ENCODE results near the gene COL1A1.

The COL1A1 gene

GRCh38 chr17:50146230-50146926, 55.1 kb downstream of the COL1A1 start:
- no peak for DNase-seq (ENCODE audit: low read depth, low spot score)
- H3K27me3 ChIP-seq (ENCODE audit: control insufficient read depth, insufficient read depth, low read length): peaks cover 2% of the 10 kb centered on the region; the same call in 1 of the 2 replicates
- H3K4me1 ChIP-seq (ENCODE audit: control insufficient read depth, insufficient read depth, low read length): peaks cover 5% of the 10 kb centered on the region
- no peak overlapping the region for H3K4me3 ChIP-seq (ENCODE audit: low read length)
- no CpG with 5 or more reads among the region's 10 CpGs for WGBS (ENCODE audit: insufficient coverage, insufficient read length)
- no peak overlapping the region for H3K27ac ChIP-seq (ENCODE audit: low read length)
- peaks cover 3% of the 10 kb centered on the region; the same call in 1 of the 2 replicates for H3K36me3 ChIP-seq (ENCODE audit: control insufficient read depth, insufficient read depth, low read length)
- no peaks in the 10 kb centered on the region for H3K9me3 ChIP-seq (ENCODE audit: control insufficient read depth, insufficient read depth, low read length)

- peaks cover 3% of the 10 kb centered on the region; the same call in 1 of the 2 replicates for H3K36me3 ChIP-seq (ENCODE audit: control insufficient read depth, insufficient read depth, low read length)
- no peak overlapping the region for H3K4me3 ChIP-seq (ENCODE audit: low read length)
- WGBS (ENCODE audit: insufficient coverage, insufficient read length): no CpG with 5 or more reads among the region's 11 CpGs
- H3K27ac ChIP-seq (ENCODE audit: low read length): no peak overlapping the region
- H3K9me3 ChIP-seq (ENCODE audit: control insufficient read depth, insufficient read depth, low read length): no peaks in the 10 kb centered on the region
- DNase-seq (ENCODE audit: low read depth, low spot score): no peak
- H3K27me3 ChIP-seq (ENCODE audit: control insufficient read depth, insufficient read depth, low read length): peaks cover 2% of the 10 kb centered on the region; the same call in 1 of the 2 replicates
- peaks cover 5% of the 10 kb centered on the region for H3K4me1 ChIP-seq (ENCODE audit: control insufficient read depth, insufficient read depth, low read length)
Measured at GRCh38 chr17:50145532-50146229, 55.8 kb downstream of the COL1A1 start.

DNA sequence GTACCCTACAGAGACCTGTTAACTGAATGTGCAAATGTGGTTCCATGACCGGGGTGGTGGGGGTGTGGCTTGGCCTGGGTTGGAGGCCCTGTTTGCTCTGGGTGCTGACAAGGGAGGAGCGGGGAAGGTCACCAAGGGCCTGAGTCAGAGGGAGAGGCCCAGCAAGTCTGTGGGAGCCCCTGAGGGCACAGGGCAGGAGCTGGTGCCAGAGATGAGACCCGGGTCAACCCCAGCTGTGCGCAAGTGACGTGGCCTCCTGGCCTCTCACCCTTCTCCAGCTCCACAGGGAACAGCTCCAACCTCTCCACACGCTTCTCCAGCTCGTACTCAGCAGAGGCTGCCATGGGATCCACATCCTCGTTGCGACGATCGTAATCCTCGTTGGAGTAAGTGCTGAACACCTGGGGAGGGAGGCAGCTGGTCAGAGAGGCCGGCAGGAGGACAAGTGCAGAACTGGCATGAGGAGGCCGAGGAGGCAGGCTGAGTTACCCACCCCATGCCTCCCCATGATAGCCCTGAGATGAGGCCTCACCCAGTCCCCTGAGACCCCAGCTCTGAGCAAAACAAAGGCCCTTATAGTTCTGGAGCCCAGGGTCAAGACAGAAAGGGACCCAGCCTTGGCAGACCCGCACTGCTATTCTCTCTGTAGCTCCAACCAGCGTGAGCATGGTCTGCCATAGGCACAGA, 56.4 kb downstream of the COL1A1 start:
- DNase-seq (ENCODE audit: low read depth, low spot score): no peak
- peaks cover 3% of the 10 kb centered on the region; the same call in 1 of the 2 replicates for H3K36me3 ChIP-seq (ENCODE audit: control insufficient read depth, insufficient read depth, low read length)
- peaks cover 4% of the 10 kb centered on the region for H3K4me1 ChIP-seq (ENCODE audit: control insufficient read depth, insufficient read depth, low read length)

DNA sequence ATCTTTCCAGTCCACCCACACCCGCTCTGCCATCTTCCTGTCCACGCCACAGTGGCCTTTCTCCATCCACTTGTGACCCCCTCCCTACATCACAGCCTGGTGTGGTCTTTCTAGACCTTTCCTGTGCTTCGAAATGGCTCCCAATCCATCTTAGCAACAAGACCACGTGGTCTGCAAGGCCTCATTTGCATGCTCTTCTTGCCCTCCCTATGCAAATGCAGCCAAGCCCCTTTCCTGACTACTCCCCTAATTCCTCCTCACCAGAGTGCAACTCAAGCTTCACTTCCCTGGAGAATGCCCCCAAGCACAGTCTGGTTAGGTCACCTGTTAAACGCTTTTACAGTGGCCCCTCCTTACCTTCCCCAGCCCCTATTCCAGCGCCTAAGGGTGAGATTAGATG, 57.1 kb downstream of the COL1A1 start:
- Histone ChIP-seq H3K9me3 (ENCODE audit: control insufficient read depth, insufficient read depth, low read length) (no peaks in the 10 kb centered on the region), H3K4me3 (ENCODE audit: low read length) (no peak overlapping the region), H3K27me3 (ENCODE audit: control insufficient read depth, insufficient read depth, low read length) (no peaks in the 10 kb centered on the region; the same call in 1 of the 2 replicates), H3K36me3 (ENCODE audit: control insufficient read depth, insufficient read depth, low read length) (peaks cover 3% of the 10 kb centered on the region; the same call in 1 of the 2 replicates), H3K4me1 (ENCODE audit: control insufficient read depth, insufficient read depth, low read length) (peaks cover 3% of the 10 kb centered on the region), H3K27ac (ENCODE audit: low read length) (no peak overlapping the region)
- WGBS (ENCODE audit: insufficient coverage, insufficient read length): no CpG with 5 or more reads among the region's 6 CpGs
- DNase-seq (ENCODE audit: low read depth, low spot score): no peak

More for the DNA sequence above, 56.4 kb downstream of the COL1A1 start:
- Histone ChIP-seq H3K27me3 (ENCODE audit: control insufficient read depth, insufficient read depth, low read length) (peaks cover 2% of the 10 kb centered on the region; the same call in 1 of the 2 replicates), H3K4me3 (ENCODE audit: low read length) (no peak overlapping the region), H3K27ac (ENCODE audit: low read length) (no peak overlapping the region), H3K9me3 (ENCODE audit: control insufficient read depth, insufficient read depth, low read length) (no peaks in the 10 kb centered on the region)
- WGBS (ENCODE audit: insufficient coverage, insufficient read length): no CpG with 5 or more reads among the region's 16 CpGs

DNA sequence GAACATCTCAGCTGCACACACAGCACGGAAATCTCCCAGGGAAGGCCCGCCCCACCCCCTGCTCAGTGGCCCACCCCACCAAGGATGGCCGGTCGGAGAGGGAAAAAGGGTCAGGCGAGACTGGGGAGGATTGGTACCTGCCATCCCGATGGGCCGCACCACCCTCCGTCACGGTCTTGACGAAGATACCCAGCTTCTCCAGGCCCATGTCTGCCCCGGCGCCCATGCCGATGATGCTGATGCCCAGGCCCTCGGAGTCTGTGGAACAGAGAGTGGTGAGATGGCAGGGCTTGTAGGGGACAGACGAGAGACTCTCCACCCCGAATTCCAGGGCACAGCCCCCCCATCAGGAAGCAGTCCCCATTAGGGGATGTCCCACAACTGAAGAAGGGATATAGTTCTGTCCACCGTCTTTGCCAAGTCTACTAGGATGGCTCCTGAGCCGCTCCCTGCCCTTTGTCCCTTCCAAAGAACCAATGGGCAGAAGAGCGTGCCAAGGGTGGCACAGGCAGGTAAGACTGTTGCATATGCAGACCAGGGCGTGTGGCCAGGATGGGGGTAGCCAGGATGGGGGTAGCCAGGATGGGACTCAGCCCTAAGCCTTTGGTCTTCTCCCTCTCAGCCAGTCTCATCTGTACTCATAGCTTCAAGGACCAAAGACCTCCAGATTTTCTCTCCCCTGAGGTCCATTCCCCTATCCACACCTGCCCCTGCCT, 57.8 kb downstream of the COL1A1 start:
- Histone ChIP-seq H3K9me3 (ENCODE audit: control insufficient read depth, insufficient read depth, low read length) (no peaks in the 10 kb centered on the region), H3K36me3 (ENCODE audit: control insufficient read depth, insufficient read depth, low read length) (peaks cover 9% of the 10 kb centered on the region; the same call in 1 of the 2 replicates), H3K4me1 (ENCODE audit: control insufficient read depth, insufficient read depth, low read length) (peaks cover 3% of the 10 kb centered on the region), H3K4me3 (ENCODE audit: low read length) (no peak overlapping the region), H3K27me3 (ENCODE audit: control insufficient read depth, insufficient read depth, low read length) (no peaks in the 10 kb centered on the region), H3K27ac (ENCODE audit: low read length) (no peak overlapping the region)
- DNase-seq (ENCODE audit: low read depth, low spot score): no peak
- no CpG with 5 or more reads among the region's 20 CpGs for WGBS (ENCODE audit: insufficient coverage, insufficient read length)

- no peak overlapping the region for H3K27ac ChIP-seq (ENCODE audit: low read length)
- H3K9me3 ChIP-seq (ENCODE audit: control insufficient read depth, insufficient read depth, low read length): no peaks in the 10 kb centered on the region
- no peak for DNase-seq (ENCODE audit: low read depth, low spot score)
- H3K4me1 ChIP-seq (ENCODE audit: control insufficient read depth, insufficient read depth, low read length): no peaks in the 10 kb centered on the region
- H3K36me3 ChIP-seq (ENCODE audit: control insufficient read depth, insufficient read depth, low read length): peaks cover 12% of the 10 kb centered on the region; the same call in 1 of the 2 replicates
- H3K27me3 ChIP-seq (ENCODE audit: control insufficient read depth, insufficient read depth, low read length): no peaks in the 10 kb centered on the region
- no peak overlapping the region for H3K4me3 ChIP-seq (ENCODE audit: low read length)
- no CpG with 5 or more reads among the region's 8 CpGs for WGBS (ENCODE audit: insufficient coverage, insufficient read length)
Measured at GRCh38 chr17:50141745-50142110, 59.7 kb downstream of the COL1A1 start.

- Histone ChIP-seq H3K4me1 (ENCODE audit: control insufficient read depth, insufficient read depth, low read length) (no peaks in the 10 kb centered on the region), H3K27ac (ENCODE audit: low read length) (no peak overlapping the region), H3K4me3 (ENCODE audit: low read length) (no peak overlapping the region), H3K27me3 (ENCODE audit: control insufficient read depth, insufficient read depth, low read length) (no peaks in the 10 kb centered on the region), H3K36me3 (ENCODE audit: control insufficient read depth, insufficient read depth, low read length) (peaks cover 12% of the 10 kb centered on the region; the same call in 1 of the 2 replicates), H3K9me3 (ENCODE audit: control insufficient read depth, insufficient read depth, low read length) (no peaks in the 10 kb centered on the region)
- DNase-seq (ENCODE audit: low read depth, low spot score): no peak
- WGBS (ENCODE audit: insufficient coverage, insufficient read length): no CpG with 5 or more reads among the region's 16 CpGs
Measured at GRCh38 chr17:50141026-50141744, 60.2 kb downstream of the COL1A1 start.

DNA sequence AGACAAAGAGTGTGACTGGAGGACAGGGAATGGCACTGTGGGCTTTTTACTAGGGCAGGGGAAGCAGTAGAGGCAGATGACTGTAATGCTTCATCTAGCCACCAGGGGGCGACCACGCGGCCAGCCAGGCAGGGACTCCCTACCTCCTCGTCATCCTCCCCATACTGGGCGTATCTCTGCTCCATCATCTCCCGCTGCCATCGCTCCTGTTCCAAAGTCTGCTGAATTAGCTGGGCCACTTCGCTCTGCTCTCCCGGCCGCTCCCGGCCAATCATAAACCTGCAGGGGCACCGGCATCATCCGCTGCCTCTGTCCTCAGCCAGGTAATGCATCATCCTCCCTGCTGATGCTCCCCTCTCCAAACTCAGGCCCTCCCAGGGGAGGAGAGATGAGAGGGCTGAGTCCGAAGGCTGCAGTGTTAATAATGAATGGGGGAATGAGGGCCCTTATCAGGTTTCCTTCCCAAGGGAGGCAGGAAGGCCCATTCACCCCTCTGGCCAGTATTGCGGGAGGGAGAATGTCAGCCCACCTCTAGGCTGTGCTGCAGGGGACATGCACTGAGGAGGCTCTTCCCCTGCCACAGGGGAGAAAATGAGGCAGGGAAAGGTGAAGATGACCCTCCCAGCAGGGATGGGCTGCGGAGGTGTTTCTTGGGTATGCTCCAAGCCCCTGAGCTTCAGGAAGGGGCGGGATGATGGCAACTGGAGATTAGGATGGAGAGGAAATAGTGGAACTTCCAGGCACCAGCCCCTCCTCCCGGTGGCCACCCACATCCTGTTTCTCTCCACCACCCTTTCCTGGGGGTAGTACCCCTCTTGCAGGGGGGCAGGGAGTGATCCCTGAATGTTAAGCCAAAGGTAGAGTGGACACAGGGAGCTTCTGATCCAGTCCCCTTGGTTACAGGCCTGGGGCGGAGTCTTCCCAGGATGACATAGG, 61.2 kb downstream of the COL1A1 start:
- Histone ChIP-seq H3K27ac (ENCODE audit: low read length) (no peak overlapping the region), H3K27me3 (ENCODE audit: control insufficient read depth, insufficient read depth, low read length) (no peaks in the 10 kb centered on the region), H3K4me3 (ENCODE audit: low read length) (no peak overlapping the region), H3K4me1 (ENCODE audit: control insufficient read depth, insufficient read depth, low read length) (no peaks in the 10 kb centered on the region), H3K36me3 (ENCODE audit: control insufficient read depth, insufficient read depth, low read length) (peaks cover 16% of the 10 kb centered on the region; the same call in 1 of the 2 replicates), H3K9me3 (ENCODE audit: control insufficient read depth, insufficient read depth, low read length) (no peaks in the 10 kb centered on the region)
- WGBS (ENCODE audit: insufficient coverage, insufficient read length): no CpG with 5 or more reads among the region's 19 CpGs
- DNase-seq (ENCODE audit: low read depth, low spot score): no peak

GRCh38 chr17:50139185-50139783, 62.1 kb downstream of the COL1A1 start:
- Histone ChIP-seq H3K4me3 (ENCODE audit: low read length) (no peak overlapping the region), H3K27me3 (ENCODE audit: control insufficient read depth, insufficient read depth, low read length) (no peaks in the 10 kb centered on the region), H3K4me1 (ENCODE audit: control insufficient read depth, insufficient read depth, low read length) (peaks cover 2% of the 10 kb centered on the region; the same call in 1 of the 2 replicates), H3K9me3 (ENCODE audit: control insufficient read depth, insufficient read depth, low read length) (no peaks in the 10 kb centered on the region), H3K27ac (ENCODE audit: low read length) (no peak overlapping the region), H3K36me3 (ENCODE audit: control insufficient read depth, insufficient read depth, low read length) (peaks cover 13% of the 10 kb centered on the region; the same call in 1 of the 2 replicates)
- no CpG with 5 or more reads among the region's 15 CpGs for WGBS (ENCODE audit: insufficient coverage, insufficient read length)
- DNase-seq (ENCODE audit: low read depth, low spot score): no peak

All from iPS DF 6.9 (cell line).